Endothelial cell of hepatic sinusoid (primary cell): Measurements from ENCODE around the gene FGD6.
"Not testable (repeated sequence)": the region's sequence is repeated elsewhere in the genome, so short reads cannot be mapped to it uniquely, and the experiment has no call there.

Experiments
- in situ Hi-C: cut with HindIII; loops from 2 replicates; pipeline ENCODE4 v1.10.0; 2017; ENCODE audit warnings: low sequenced_read_pairs

The FGD6 gene

GRCh38 chr12:95131589-95132340, 85.5 kb downstream of the FGD6 start:
- in situ Hi-C loops = no loop called here

GRCh38 chr12:95130096-95130495, 87.2 kb downstream of the FGD6 start:
- in situ Hi-C loops = no loop called here

GRCh38 chr12:95129115-95129514, 88.2 kb downstream of the FGD6 start:
- in situ Hi-C loops = no loop called here

- in situ Hi-C loops = no loop called here
Observed at GRCh38 chr12:95126736-95127135, 90.5 kb downstream of the FGD6 start.

- in situ Hi-C loops = no loop called here
Observed at GRCh38 chr12:95126076-95126475, 91.2 kb downstream of the FGD6 start.

GRCh38 chr12:95124106-95124505, 93.2 kb downstream of the FGD6 start:
- in situ Hi-C loops = no loop called here

- in situ Hi-C loops = loop anchor here (10.0 kb wide), 1 partner anchor 166 kb away; no protein-coding TSS in a partner anchor
Observed at GRCh38 chr12:95118788-95119179, 98.5 kb downstream of the FGD6 start.

- in situ Hi-C loops = loop anchor here (10.0 kb wide), 1 partner anchor 167 kb away; no protein-coding TSS in a partner anchor
Observed at GRCh38 chr12:95118138-95118787, 99.0 kb downstream of the FGD6 start.

- in situ Hi-C loops = loop anchor here (10.0 kb wide), 1 partner anchor 168 kb away; no protein-coding TSS in a partner anchor
Observed at GRCh38 chr12:95117178-95117599, 100.1 kb downstream of the FGD6 start.

GRCh38 chr12:95116773-95117172, 100.5 kb downstream of the FGD6 start:
- in situ Hi-C loops = loop anchor here (10.0 kb wide), 1 partner anchor 168 kb away; no protein-coding TSS in a partner anchor

- in situ Hi-C loops = loop anchor here (10.0 kb wide), 1 partner anchor 168 kb away; no protein-coding TSS in a partner anchor
Observed at GRCh38 chr12:95116341-95116740, 100.9 kb downstream of the FGD6 start.

GRCh38 chr12:95115641-95116040, 101.6 kb downstream of the FGD6 start:
- in situ Hi-C loops = loop anchor here (10.0 kb wide), 1 partner anchor 169 kb away; no protein-coding TSS in a partner anchor

- in situ Hi-C loops = loop anchor here (10.0 kb wide), 1 partner anchor 170 kb away; no protein-coding TSS in a partner anchor
Observed at GRCh38 chr12:95114766-95115405, 102.4 kb downstream of the FGD6 start.

GRCh38 chr12:95107362-95107761, 109.9 kb downstream of the FGD6 start:
- in situ Hi-C loops = no loop called here

- in situ Hi-C loops = no loop called here
Observed at GRCh38 chr12:95105540-95105939, 111.7 kb downstream of the FGD6 start.

GRCh38 chr12:95104919-95105452, 112.3 kb downstream of the FGD6 start:
- in situ Hi-C loops = no loop called here

GRCh38 chr12:95102916-95103671, 114.2 kb downstream of the FGD6 start:
- in situ Hi-C loops = no loop called here

- in situ Hi-C loops = not testable (repeated sequence)
Observed at GRCh38 chr12:95101957-95102356, 115.3 kb downstream of the FGD6 start.

- in situ Hi-C loops = no loop called here
Observed at GRCh38 chr12:95100264-95101190, 116.7 kb downstream of the FGD6 start.
